PC-9 (cell line): Measurements from ENCODE around the gene TGFB1. TPM values are rescaled to one million over a fixed set of nuclear protein-coding genes. Genes with fewer than 3 reads are reported as not detected.

ENCODE experiments used
- BruUV-seq: library from RNA; stranded (reverse); fragments of 400-500 nt; replicated peaks from 2 replicates; lab custom pipeline; 2021; lab: Mats Ljungman, UMichigan
- CTCF ChIA-PET: fragments of 300-600 bp; sonication (Branson Sonifier 250); formaldehyde crosslinking; loops from one replicate; lab custom pipeline; 2022; ENCODE audit warnings: antibody characterized with exemption; lab: Charles Lee
- POLR2A ChIA-PET: fragments of 300-600 bp; sonication (Branson Sonifier 250); formaldehyde crosslinking; loops from one replicate; lab custom pipeline; 2022; ENCODE audit warnings: antibody characterized with exemption; ENCODE audit not compliant: unreplicated experiment; lab: Charles Lee
- DNase-seq, 2 experiments: peaks; one replicate each; pipeline versions ENCODE4 v3.0.0 to v3.0.0-alpha.2; 2015 to 2022; ENCODE audit warnings: mixed read lengths in 1 of 2
- H2AFZ ChIP-seq: fragments of 200-600 bp; sonication (generic); 2 replicates; pipeline ENCODE4 v1.8.1; 2017; ENCODE audit warnings: antibody characterized with exemption
- H3F3A ChIP-seq: fragments of 200-600 bp; sonication (generic); 2 replicates; pipeline ENCODE4 v1.8.1; 2017; ENCODE audit warnings: antibody characterized with exemption, mild to moderate bottlenecking, low read depth; ENCODE audit not compliant: insufficient read depth
- H3K27ac ChIP-seq: fragments of 200-600 bp; sonication (generic); 2 replicates; pipeline ENCODE4 v1.6.1; 2016; ENCODE audit warnings: mixed run types
- H3K27me3 ChIP-seq: fragments of 200-600 bp; sonication (generic); 2 replicates; pipeline ENCODE4 v1.6.1; 2016; ENCODE audit warnings: low read depth, mixed run types; ENCODE audit not compliant: insufficient read depth
- H3K36me3 ChIP-seq: fragments of 200-600 bp; sonication (generic); 2 replicates; pipeline ENCODE4 v1.6.1; 2016; ENCODE audit warnings: low read depth, mixed run types
- H3K4me1 ChIP-seq: fragments of 200-600 bp; sonication (generic); replicated peaks from 2 replicates; pipeline ENCODE4 v1.6.1; 2016; ENCODE audit warnings: mixed run types; ENCODE audit not compliant: insufficient read depth
- H3K4me2 ChIP-seq: fragments of 200-600 bp; sonication (generic); 2 replicates; pipeline ENCODE4 v1.6.1; 2017; ENCODE audit warnings: mixed run types
- H3K4me3 ChIP-seq: fragments of 200-600 bp; sonication (generic); 2 replicates; pipeline ENCODE4 v1.6.1; 2016; ENCODE audit warnings: mixed run types
- H3K79me2 ChIP-seq: fragments of 200-600 bp; sonication (generic); 2 replicates; pipeline ENCODE4 v1.6.1; 2017; ENCODE audit warnings: low read depth, mixed run types
- H3K9me2 ChIP-seq: fragments of 200-600 bp; sonication (generic); 2 replicates; pipeline ENCODE4 v1.8.1; 2017; ENCODE audit warnings: mild to moderate bottlenecking; ENCODE audit not compliant: insufficient read depth
- H3K9me3 ChIP-seq: fragments of 200-600 bp; sonication (generic); 2 replicates; pipeline ENCODE4 v1.8.1; 2016; ENCODE audit warnings: low read depth; ENCODE audit not compliant: insufficient read depth
- H4K20me1 ChIP-seq: fragments of 200-600 bp; sonication (generic); 2 replicates; pipeline ENCODE4 v1.8.1; 2017; ENCODE audit not compliant: insufficient read depth
- CTCF ChIP-seq: fragments of 200-600 bp; sonication (generic); conservative IDR thresholded peaks from 2 replicates; pipeline ENCODE4 v1.6.1; 2017; ENCODE audit warnings: mixed run types, antibody characterized with exemption, mild to moderate bottlenecking, moderate library complexity
- EZH2 ChIP-seq: fragments of 200-600 bp; sonication (generic); IDR thresholded peaks from 2 replicates; pipeline ENCODE4 v1.8.0; 2017; ENCODE audit warnings: antibody characterized with exemption, low read depth
- intact Hi-C: fragments of 100-400 bp; cut with micrococcal nuclease; formaldehyde crosslinking; loops from one replicate; pipeline ENCODE4 v1.10.0; 2022; ENCODE audit not compliant: unreplicated experiment
- total RNA-seq: library from RNA; stranded (reverse); gene quantifications from 2 replicates; pipeline ENCODE4 v1.2.3, GENCODE V29; 2021

Gene TGFB1
- total RNA-seq, 1 experiment from 2014 or later, result 67.9 TPM

- H3K79me2 ChIP-seq, result peaks cover 25% of the 10 kb centered on the region
- CTCF ChIA-PET, result interaction anchor here (0.5 to 1.3 kb wide), 3 partner anchors 13 to 666 kb away, joined by 3 to 4 read pairs (median 3); no protein-coding TSS in a partner anchor
- intact Hi-C loops, result loop anchor here (1.0 to 5.0 kb wide), 4 partner anchors 43 to 646 kb away; no protein-coding TSS in a partner anchor
- peak overlapping the region; percentile 48 for H3K27ac ChIP-seq
- peak overlapping the region; percentile 89; the same call in 1 of the 2 replicates for H3K4me2 ChIP-seq
- no peaks in the 10 kb centered on the region for H3K9me3 ChIP-seq
- no peak overlapping the region for H3K4me3 ChIP-seq
- peaks cover 9% of the 10 kb centered on the region; the same call in 1 of the 2 replicates for H3K36me3 ChIP-seq
- POLR2A ChIA-PET, result interaction anchor here (0.6 to 0.7 kb wide), 4 partner anchors 29 to 1070 kb away, joined by 3 to 11 read pairs (median 3); no protein-coding TSS in a partner anchor
- DNase-seq, result peak; percentile 67 to 90
- 0 out of 2 replicates have a peak, but pooled peaks cover 3% of the 10 kb centered on the region for H4K20me1 ChIP-seq
- BruUV-seq, result no TSS peak
- H2AFZ ChIP-seq, result no peak overlapping the region
- peaks cover 16% of the 10 kb centered on the region for H3K4me1 ChIP-seq
- TF ChIP-seq CTCF (peak; percentile 99), EZH2 (no peak)
- H3F3A ChIP-seq, result peaks cover 47% of the 10 kb centered on the region
- H3K27me3 ChIP-seq, result no peaks in the 10 kb centered on the region
- H3K9me2 ChIP-seq, result no peaks in the 10 kb centered on the region
These were observed 45.1 kb downstream of the TGFB1 start for GRCh38 chr19:41308450-41309179.

GRCh38 chr19:41307954-41308449 is 45.7 kb downstream of the TGFB1 start:
- intact Hi-C loops, result loop anchor here (1.0 to 5.0 kb wide), 4 partner anchors 43 to 645 kb away; no protein-coding TSS in a partner anchor
- no peak for DNase-seq
- Histone ChIP-seq H3K9me3 (no peaks in the 10 kb centered on the region), H3K36me3 (peaks cover 11% of the 10 kb centered on the region; the same call in 1 of the 2 replicates), H3K4me3 (no peak overlapping the region), H3K4me1 (peaks cover 16% of the 10 kb centered on the region), H3K79me2 (peaks cover 24% of the 10 kb centered on the region), H3K9me2 (no peaks in the 10 kb centered on the region), H3K27me3 (no peaks in the 10 kb centered on the region), H4K20me1 (0 out of 2 replicates have a peak, but pooled peaks cover 3% of the 10 kb centered on the region), H3K27ac (peak overlapping the region; percentile 48), H3F3A (peaks cover 47% of the 10 kb centered on the region), H2AFZ (no peak overlapping the region), H3K4me2 (no peak overlapping the region)
- TF ChIP-seq CTCF (no peak), EZH2 (no peak)
- ChIA-PET CTCF (interaction anchor here (0.5 to 1.3 kb wide), 3 partner anchors 14 to 665 kb away, joined by 3 to 4 read pairs (median 3); no protein-coding TSS in a partner anchor), POLR2A (interaction anchor here (0.7 kb wide), 1 partner anchor 865 kb away, joined by 3 read pairs; no protein-coding TSS in a partner anchor)
- no TSS peak for BruUV-seq
